ENCODE results near the gene CDC5L.

DNA sequence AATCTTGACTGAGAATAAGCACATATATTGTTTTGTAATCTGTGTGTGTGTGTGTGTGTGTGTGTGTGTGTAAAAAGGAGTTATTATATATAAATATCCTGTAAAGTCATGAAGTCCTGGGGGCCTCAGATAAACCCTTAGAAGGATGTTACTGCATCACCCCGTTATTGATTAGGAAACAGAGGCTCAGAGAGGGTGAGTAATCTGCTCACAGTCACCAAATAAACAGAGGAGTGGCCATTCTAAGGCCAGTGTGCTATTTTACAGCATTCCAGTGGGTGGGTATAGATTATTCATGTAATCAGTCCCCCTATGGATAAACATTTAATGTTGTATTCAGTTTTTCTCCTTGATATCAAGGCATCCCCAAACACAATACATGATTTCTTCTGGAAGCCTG is 87.1 kb downstream of the CDC5L start:
- TF ChIP-seq, protein P1, sequence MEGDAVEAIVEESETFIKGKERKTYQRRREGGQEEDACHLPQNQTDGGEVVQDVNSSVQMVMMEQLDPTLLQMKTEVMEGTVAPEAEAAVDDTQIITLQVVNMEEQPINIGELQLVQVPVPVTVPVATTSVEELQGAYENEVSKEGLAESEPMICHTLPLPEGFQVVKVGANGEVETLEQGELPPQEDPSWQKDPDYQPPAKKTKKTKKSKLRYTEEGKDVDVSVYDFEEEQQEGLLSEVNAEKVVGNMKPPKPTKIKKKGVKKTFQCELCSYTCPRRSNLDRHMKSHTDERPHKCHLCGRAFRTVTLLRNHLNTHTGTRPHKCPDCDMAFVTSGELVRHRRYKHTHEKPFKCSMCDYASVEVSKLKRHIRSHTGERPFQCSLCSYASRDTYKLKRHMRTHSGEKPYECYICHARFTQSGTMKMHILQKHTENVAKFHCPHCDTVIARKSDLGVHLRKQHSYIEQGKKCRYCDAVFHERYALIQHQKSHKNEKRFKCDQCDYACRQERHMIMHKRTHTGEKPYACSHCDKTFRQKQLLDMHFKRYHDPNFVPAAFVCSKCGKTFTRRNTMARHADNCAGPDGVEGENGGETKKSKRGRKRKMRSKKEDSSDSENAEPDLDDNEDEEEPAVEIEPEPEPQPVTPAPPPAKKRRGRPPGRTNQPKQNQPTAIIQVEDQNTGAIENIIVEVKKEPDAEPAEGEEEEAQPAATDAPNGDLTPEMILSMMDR (conservative IDR thresholded peaks at IDR 0.05; ENCODE audit: low read depth in 2 of 2): no peak
- TF ChIP-seq, protein P2, sequence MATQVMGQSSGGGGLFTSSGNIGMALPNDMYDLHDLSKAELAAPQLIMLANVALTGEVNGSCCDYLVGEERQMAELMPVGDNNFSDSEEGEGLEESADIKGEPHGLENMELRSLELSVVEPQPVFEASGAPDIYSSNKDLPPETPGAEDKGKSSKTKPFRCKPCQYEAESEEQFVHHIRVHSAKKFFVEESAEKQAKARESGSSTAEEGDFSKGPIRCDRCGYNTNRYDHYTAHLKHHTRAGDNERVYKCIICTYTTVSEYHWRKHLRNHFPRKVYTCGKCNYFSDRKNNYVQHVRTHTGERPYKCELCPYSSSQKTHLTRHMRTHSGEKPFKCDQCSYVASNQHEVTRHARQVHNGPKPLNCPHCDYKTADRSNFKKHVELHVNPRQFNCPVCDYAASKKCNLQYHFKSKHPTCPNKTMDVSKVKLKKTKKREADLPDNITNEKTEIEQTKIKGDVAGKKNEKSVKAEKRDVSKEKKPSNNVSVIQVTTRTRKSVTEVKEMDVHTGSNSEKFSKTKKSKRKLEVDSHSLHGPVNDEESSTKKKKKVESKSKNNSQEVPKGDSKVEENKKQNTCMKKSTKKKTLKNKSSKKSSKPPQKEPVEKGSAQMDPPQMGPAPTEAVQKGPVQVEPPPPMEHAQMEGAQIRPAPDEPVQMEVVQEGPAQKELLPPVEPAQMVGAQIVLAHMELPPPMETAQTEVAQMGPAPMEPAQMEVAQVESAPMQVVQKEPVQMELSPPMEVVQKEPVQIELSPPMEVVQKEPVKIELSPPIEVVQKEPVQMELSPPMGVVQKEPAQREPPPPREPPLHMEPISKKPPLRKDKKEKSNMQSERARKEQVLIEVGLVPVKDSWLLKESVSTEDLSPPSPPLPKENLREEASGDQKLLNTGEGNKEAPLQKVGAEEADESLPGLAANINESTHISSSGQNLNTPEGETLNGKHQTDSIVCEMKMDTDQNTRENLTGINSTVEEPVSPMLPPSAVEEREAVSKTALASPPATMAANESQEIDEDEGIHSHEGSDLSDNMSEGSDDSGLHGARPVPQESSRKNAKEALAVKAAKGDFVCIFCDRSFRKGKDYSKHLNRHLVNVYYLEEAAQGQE (IDR thresholded peaks at IDR 0.05; ENCODE audit: unreplicated experiment): no peak
- TF ChIP-seq EZH2 (IDR thresholded peaks at IDR 0.05; ENCODE audit: low read depth, unreplicated experiment) (no peak), POLR2AphosphoS5 (IDR thresholded peaks at IDR 0.05; ENCODE audit: low read depth) (no peak), STAT1 (IDR thresholded peaks at IDR 0.05; ENCODE audit: unreplicated experiment) (no peak), CREB1 (CRISPR knock-in tag; IDR thresholded peaks at IDR 0.05; ENCODE audit: low read depth) (no peak), EZH2phosphoT487 (IDR thresholded peaks at IDR 0.05; ENCODE audit: unreplicated experiment) (no peak), ZNF331 (CRISPR knock-in tag; IDR thresholded peaks at IDR 0.05; ENCODE audit: low read depth) (no peak), ZNF114 (CRISPR knock-in tag; IDR thresholded peaks at IDR 0.05) (no peak), NANOG (IDR thresholded peaks at IDR 0.05; ENCODE audit: borderline replicate concordance) (no peak), JUNB (IDR thresholded peaks at IDR 0.05; ENCODE audit: unreplicated experiment) (no peak)
- TF ChIP-seq, protein P3, sequence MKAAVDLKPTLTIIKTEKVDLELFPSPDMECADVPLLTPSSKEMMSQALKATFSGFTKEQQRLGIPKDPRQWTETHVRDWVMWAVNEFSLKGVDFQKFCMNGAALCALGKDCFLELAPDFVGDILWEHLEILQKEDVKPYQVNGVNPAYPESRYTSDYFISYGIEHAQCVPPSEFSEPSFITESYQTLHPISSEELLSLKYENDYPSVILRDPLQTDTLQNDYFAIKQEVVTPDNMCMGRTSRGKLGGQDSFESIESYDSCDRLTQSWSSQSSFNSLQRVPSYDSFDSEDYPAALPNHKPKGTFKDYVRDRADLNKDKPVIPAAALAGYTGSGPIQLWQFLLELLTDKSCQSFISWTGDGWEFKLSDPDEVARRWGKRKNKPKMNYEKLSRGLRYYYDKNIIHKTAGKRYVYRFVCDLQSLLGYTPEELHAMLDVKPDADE (IDR thresholded peaks at IDR 0.05): no peak
- TF ChIP-seq, protein P4, sequence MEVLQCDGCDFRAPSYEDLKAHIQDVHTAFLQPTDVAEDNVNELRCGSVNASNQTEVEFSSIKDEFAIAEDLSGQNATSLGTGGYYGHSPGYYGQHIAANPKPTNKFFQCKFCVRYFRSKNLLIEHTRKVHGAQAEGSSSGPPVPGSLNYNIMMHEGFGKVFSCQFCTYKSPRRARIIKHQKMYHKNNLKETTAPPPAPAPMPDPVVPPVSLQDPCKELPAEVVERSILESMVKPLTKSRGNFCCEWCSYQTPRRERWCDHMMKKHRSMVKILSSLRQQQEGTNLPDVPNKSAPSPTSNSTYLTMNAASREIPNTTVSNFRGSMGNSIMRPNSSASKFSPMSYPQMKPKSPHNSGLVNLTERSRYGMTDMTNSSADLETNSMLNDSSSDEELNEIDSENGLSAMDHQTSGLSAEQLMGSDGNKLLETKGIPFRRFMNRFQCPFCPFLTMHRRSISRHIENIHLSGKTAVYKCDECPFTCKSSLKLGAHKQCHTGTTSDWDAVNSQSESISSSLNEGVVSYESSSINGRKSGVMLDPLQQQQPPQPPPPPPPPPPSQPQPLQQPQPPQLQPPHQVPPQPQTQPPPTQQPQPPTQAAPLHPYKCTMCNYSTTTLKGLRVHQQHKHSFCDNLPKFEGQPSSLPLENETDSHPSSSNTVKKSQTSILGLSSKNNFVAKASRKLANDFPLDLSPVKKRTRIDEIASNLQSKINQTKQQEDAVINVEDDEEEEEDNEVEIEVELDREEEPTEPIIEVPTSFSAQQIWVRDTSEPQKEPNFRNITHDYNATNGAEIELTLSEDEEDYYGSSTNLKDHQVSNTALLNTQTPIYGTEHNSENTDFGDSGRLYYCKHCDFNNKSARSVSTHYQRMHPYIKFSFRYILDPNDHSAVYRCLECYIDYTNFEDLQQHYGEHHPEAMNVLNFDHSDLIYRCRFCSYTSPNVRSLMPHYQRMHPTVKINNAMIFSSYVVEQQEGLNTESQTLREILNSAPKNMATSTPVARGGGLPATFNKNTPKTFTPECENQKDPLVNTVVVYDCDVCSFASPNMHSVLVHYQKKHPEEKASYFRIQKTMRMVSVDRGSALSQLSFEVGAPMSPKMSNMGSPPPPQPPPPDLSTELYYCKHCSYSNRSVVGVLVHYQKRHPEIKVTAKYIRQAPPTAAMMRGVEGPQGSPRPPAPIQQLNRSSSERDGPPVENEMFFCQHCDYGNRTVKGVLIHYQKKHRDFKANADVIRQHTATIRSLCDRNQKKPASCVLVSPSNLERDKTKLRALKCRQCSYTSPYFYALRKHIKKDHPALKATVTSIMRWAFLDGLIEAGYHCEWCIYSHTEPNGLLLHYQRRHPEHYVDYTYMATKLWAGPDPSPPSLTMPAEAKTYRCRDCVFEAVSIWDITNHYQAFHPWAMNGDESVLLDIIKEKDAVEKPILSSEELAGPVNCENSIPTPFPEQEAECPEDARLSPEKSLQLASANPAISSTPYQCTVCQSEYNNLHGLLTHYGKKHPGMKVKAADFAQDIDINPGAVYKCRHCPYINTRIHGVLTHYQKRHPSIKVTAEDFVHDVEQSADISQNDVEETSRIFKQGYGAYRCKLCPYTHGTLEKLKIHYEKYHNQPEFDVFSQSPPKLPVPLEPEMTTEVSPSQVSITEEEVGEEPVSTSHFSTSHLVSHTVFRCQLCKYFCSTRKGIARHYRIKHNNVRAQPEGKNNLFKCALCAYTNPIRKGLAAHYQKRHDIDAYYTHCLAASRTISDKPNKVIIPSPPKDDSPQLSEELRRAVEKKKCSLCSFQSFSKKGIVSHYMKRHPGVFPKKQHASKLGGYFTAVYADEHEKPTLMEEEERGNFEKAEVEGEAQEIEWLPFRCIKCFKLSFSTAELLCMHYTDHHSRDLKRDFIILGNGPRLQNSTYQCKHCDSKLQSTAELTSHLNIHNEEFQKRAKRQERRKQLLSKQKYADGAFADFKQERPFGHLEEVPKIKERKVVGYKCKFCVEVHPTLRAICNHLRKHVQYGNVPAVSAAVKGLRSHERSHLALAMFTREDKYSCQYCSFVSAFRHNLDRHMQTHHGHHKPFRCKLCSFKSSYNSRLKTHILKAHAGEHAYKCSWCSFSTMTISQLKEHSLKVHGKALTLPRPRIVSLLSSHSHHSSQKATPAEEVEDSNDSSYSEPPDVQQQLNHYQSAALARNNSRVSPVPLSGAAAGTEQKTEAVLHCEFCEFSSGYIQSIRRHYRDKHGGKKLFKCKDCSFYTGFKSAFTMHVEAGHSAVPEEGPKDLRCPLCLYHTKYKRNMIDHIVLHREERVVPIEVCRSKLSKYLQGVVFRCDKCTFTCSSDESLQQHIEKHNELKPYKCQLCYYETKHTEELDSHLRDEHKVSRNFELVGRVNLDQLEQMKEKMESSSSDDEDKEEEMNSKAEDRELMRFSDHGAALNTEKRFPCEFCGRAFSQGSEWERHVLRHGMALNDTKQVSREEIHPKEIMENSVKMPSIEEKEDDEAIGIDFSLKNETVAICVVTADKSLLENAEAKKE (CRISPR knock-in tag; IDR thresholded peaks at IDR 0.05): no peak

All from GM23338 (cell line).